Endothelial cell of umbilical vein (primary cell): Measurements from ENCODE around the gene SMIM21. TPM values are rescaled to one million over a fixed set of nuclear protein-coding genes. Genes with fewer than 3 reads are reported as not detected.

ENCODE experiments used
- BruUV-seq: library from RNA; stranded (reverse); fragments of 400-500 nt; replicated peaks from 2 replicates; lab custom pipeline; 2021; lab: Mats Ljungman, UMichigan
- CTCF ChIA-PET: fragments of 300-600, 350-600 bp; sonication (Branson Sonifier 250); formaldehyde crosslinking; loops from one replicate; lab custom pipeline; 2021; ENCODE audit warnings: antibody characterized with exemption, inconsistent platforms; lab: Charles Lee
- POLR2A ChIA-PET: fragments of 300-600, 350-600 bp; sonication (Branson Sonifier 250); formaldehyde crosslinking; loops from one replicate; lab custom pipeline; 2021; ENCODE audit warnings: antibody characterized with exemption, inconsistent platforms; lab: Charles Lee
- DNase-seq: peaks from one replicate; pipeline ENCODE4 v3.0.0-alpha.2; 2011; ENCODE audit warnings: low read depth, low spot score
- FAIRE-seq: peaks from 2 replicates; lab custom pipeline; 2011; peaks lifted over from hg19 to GRCh38; lab: Jason Lieb, UNC
- H2AFZ ChIP-seq: 2 replicates; pipeline ENCODE4 v1.6.0; 2012; ENCODE audit warnings: low read depth, low read length, control low read depth, inconsistent platforms
- H3K27ac ChIP-seq: 2 replicates; pipeline ENCODE4 v1.5.1; 2011; ENCODE audit warnings: low read depth, mild to moderate bottlenecking, control low read depth, low read length, moderate library complexity; ENCODE audit not compliant: insufficient read depth
- H3K27me3 ChIP-seq, 2 experiments: 2 replicates each; pipeline versions ENCODE4 v1.6.0 to v1.6.1; 2011; ENCODE audit warnings: low read length in 2 of 2, mixed read lengths in 1 of 2; ENCODE audit not compliant: control insufficient read depth in 2 of 2, insufficient read depth in 2 of 2
- H3K36me3 ChIP-seq, 2 experiments: 2 replicates in 1 of 2; 3 replicates in 1 of 2; pipeline ENCODE4 v1.5.1; 2011; ENCODE audit warnings: low read length in 2 of 2, mild to moderate bottlenecking in 1 of 2, moderate library complexity in 1 of 2; ENCODE audit not compliant: control insufficient read depth in 2 of 2, insufficient read depth in 2 of 2; ENCODE audit errors: extremely low read depth in 1 of 2
- H3K4me1 ChIP-seq: 3 replicates; pipeline ENCODE4 v1.5.1; 2011; ENCODE audit warnings: mild to moderate bottlenecking, low read length; ENCODE audit not compliant: control insufficient read depth, insufficient read depth; ENCODE audit errors: extremely low read depth
- H3K4me2 ChIP-seq: 2 replicates; pipeline ENCODE4 v1.6.1; 2011; ENCODE audit warnings: low read length, control low read depth, mixed read lengths; ENCODE audit not compliant: insufficient read depth
- H3K4me3 ChIP-seq, 3 experiments: fragments of 200-600 bp in 1 of 3; sonication (generic), shearing (Covaris generic) in 1 of 3; replicated peaks in 1 of 3; 2 replicates each; pipeline ENCODE4 v1.5.1; 2011 to 2016; ENCODE audit warnings: control low read depth in 3 of 3, low read length in 3 of 3, mild to moderate bottlenecking in 2 of 3, inconsistent platforms in 1 of 3, low read depth in 1 of 3, moderate library complexity in 1 of 3; ENCODE audit not compliant: insufficient read depth in 1 of 3
- H3K79me2 ChIP-seq: 2 replicates; pipeline ENCODE4 v1.6.0; 2012; ENCODE audit warnings: low read length, inconsistent platforms; ENCODE audit not compliant: control insufficient read depth, insufficient read depth
- H3K9ac ChIP-seq: replicated peaks from 2 replicates; pipeline ENCODE3; 2011; ENCODE audit warnings: low read length, control low read depth; ENCODE audit not compliant: insufficient read depth; ENCODE audit errors: extremely low read depth
- H3K9me1 ChIP-seq: replicated peaks from 3 replicates; pipeline ENCODE4 v1.6.0; 2011; ENCODE audit warnings: mild to moderate bottlenecking, low read length; ENCODE audit not compliant: control insufficient read depth, insufficient read depth; ENCODE audit errors: extremely low read depth
- H3K9me3 ChIP-seq: replicated peaks from 2 replicates; pipeline ENCODE4 v1.5.1; 2012; ENCODE audit warnings: low read length, inconsistent platforms; ENCODE audit not compliant: control insufficient read depth, insufficient read depth
- H4K20me1 ChIP-seq: replicated peaks from 2 replicates; pipeline ENCODE3; 2011; ENCODE audit warnings: mild to moderate bottlenecking, low read length; ENCODE audit not compliant: control insufficient read depth, insufficient read depth; ENCODE audit errors: extremely low read depth
- CTCF ChIP-seq, 2 donors: IDR thresholded peaks; 1 replicate in 1 of 2; 2 replicates in 1 of 2; pipeline ENCODE4 v1.5.1; 2011; ENCODE audit warnings: low read length in 2 of 2, mild to moderate bottlenecking in 2 of 2, moderate library complexity in 2 of 2, control low read depth in 1 of 2, inconsistent platforms in 1 of 2, low read depth in 1 of 2; ENCODE audit not compliant: insufficient read depth in 1 of 2; ENCODE audit errors: extremely low read depth in 1 of 2
- EZH2 ChIP-seq: IDR thresholded peaks from 2 replicates; pipeline ENCODE4 v1.6.1; 2012; ENCODE audit warnings: borderline replicate concordance, low read depth, mild to moderate bottlenecking, moderate library complexity, low read length, inconsistent platforms; ENCODE audit not compliant: severe bottlenecking
- FOS ChIP-seq: IDR thresholded peaks from 2 replicates; pipeline ENCODE4 v1.6.1; 2011; ENCODE audit warnings: mild to moderate bottlenecking, low read length, moderate library complexity, borderline replicate concordance; ENCODE audit not compliant: insufficient read depth
- GATA2 ChIP-seq: IDR thresholded peaks from 2 replicates; pipeline ENCODE4 v1.7.0; 2011; ENCODE audit warnings: low read depth, mild to moderate bottlenecking, moderate library complexity, mixed read lengths, low read length; ENCODE audit not compliant: insufficient read length, insufficient read depth
- JUN ChIP-seq: IDR thresholded peaks from 2 replicates; pipeline ENCODE4 v1.6.1; 2011; ENCODE audit warnings: borderline replicate concordance, low read depth; ENCODE audit not compliant: insufficient read length, insufficient read depth
- MAX ChIP-seq: IDR thresholded peaks from 2 replicates; pipeline ENCODE4 v1.6.1; 2011; ENCODE audit not compliant: insufficient read depth, insufficient read length
- MYC ChIP-seq: IDR thresholded peaks from one replicate; pipeline ENCODE4 v1.6.1; 2011; ENCODE audit warnings: mild to moderate bottlenecking, low read depth, low read length
- POLR2A ChIP-seq: IDR thresholded peaks from 2 replicates; pipeline ENCODE4 v1.6.1; 2012; ENCODE audit warnings: low read depth, mild to moderate bottlenecking, control low read depth, low read length
- POLR2AphosphoS5 ChIP-seq: IDR thresholded peaks from 2 replicates; pipeline ENCODE4 v1.6.1; 2012; ENCODE audit warnings: low read depth, mild to moderate bottlenecking, control low read depth, low read length, moderate library complexity; ENCODE audit not compliant: insufficient read depth
- dilution Hi-C: fragments of 300-500 bp; cut with MboI; formaldehyde crosslinking; loops from one replicate; pipeline ENCODE4 v1.15.0; 2019; ENCODE audit warnings: low sequenced_read_pairs; ENCODE audit not compliant: extremely low pct_ligation_motif_present
- intact Hi-C: fragments of 100-400 bp; cut with micrococcal nuclease; formaldehyde crosslinking; loops from one replicate; pipeline ENCODE4 v1.10.0; 2022
- polyA plus RNA-seq, 4 experiments: library from polyadenylated mRNA; depleted of rRNA in 3 of 4; stranded (reverse) in 3 of 4; unstranded in 1 of 4; fragments of >200 nt; gene quantifications; 2 replicates each; pipeline versions ENCODE4 v1.2.1 to v1.2.3, GENCODE V29; 2011 to 2012; ENCODE audit warnings: missing spikeins in 1 of 4
- total RNA-seq: library from RNA; stranded (reverse); gene quantifications from 2 replicates; pipeline ENCODE4 v1.2.3, GENCODE V29; 2021

The SMIM21 gene
- total and polyA plus RNA-seq, 2 donors (not counting 3 experiments of a cell fraction or from before 2014, with no cell fraction given) = not detected

GRCh38 chr18:75429975-75430374, 2.5 kb upstream of the SMIM21 start:
- ChIA-PET POLR2A (no interaction called here), CTCF (no interaction called here)
- Histone ChIP-seq H3K9me3 (no peaks in the 10 kb centered on the region), H3K4me3 (no peak overlapping the region), H3K79me2 (no peaks in the 10 kb centered on the region), H3K36me3 (no peaks in the 10 kb centered on the region), H3K9ac (no peak overlapping the region), H2AFZ (no peak overlapping the region), H4K20me1 (no peaks in the 10 kb centered on the region), H3K4me2 (no peak overlapping the region), H3K27me3 (peaks cover 2 to 7% of the 10 kb centered on the region in 2 experiments), H3K9me1 (no peaks in the 10 kb centered on the region), H3K4me1 (no peaks in the 10 kb centered on the region), H3K27ac (no peak overlapping the region)
- intact Hi-C loops (no loop called here), dilution Hi-C loops (no loop called here)
- no peak for DNase-seq
- FAIRE-seq = no peak
- no TSS peak for BruUV-seq
- TF ChIP-seq POLR2AphosphoS5 (no peak), CTCF (IDR thresholded peaks at IDR 0.05; ENCODE audit: extremely low read depth in 1 of 2, insufficient read depth in 1 of 2, low read depth in 1 of 2, low read length in 2 of 2) (no peak), GATA2 (no peak), EZH2 (no peak), MAX (no peak), POLR2A (no peak), FOS (no peak), MYC (no peak), JUN (no peak)
